Loucy (cell line): ENCODE measurements around the gene KRTAP10-1.

Experiments
- H2AFZ ChIP-seq: fragments of 200-600 bp; sonication (generic); 2 replicates; pipeline ENCODE4 v1.6.0; 2016; ENCODE audit warnings: antibody characterized with exemption, mild to moderate bottlenecking, low read length, moderate library complexity
- H3F3A ChIP-seq: fragments of 200-600 bp; 2 replicates; pipeline ENCODE4 v1.6.0; 2016; ENCODE audit warnings: antibody characterized with exemption, low read depth, mild to moderate bottlenecking
- H3K27me3 ChIP-seq: fragments of 200-600 bp; sonication (generic); 2 replicates; pipeline ENCODE4 v1.6.1; 2014; ENCODE audit warnings: low read length, mild to moderate bottlenecking; ENCODE audit not compliant: insufficient read depth, poor library complexity, severe bottlenecking
- H3K36me3 ChIP-seq: fragments of 200-600 bp; sonication (generic); 2 replicates; pipeline ENCODE4 v1.6.1; 2016; ENCODE audit warnings: low read length; ENCODE audit not compliant: insufficient read depth
- H3K4me1 ChIP-seq: fragments of 200-600 bp; sonication (generic); 2 replicates; pipeline ENCODE4 v1.5.1; 2014; ENCODE audit warnings: low read length, mild to moderate bottlenecking; ENCODE audit not compliant: insufficient read depth, poor library complexity, severe bottlenecking
- H3K4me2 ChIP-seq: fragments of 200-600 bp; sonication (generic); 2 replicates; pipeline ENCODE4 v1.6.0; 2014; ENCODE audit warnings: antibody characterized with exemption, low read length, low read depth, mild to moderate bottlenecking; ENCODE audit not compliant: poor library complexity, severe bottlenecking
- H3K4me3 ChIP-seq: fragments of 200-600 bp; sonication (generic); 2 replicates; pipeline ENCODE4 v1.5.1; 2014; ENCODE audit warnings: low read length, mild to moderate bottlenecking, mixed read lengths; ENCODE audit not compliant: poor library complexity, severe bottlenecking
- H3K79me2 ChIP-seq: fragments of 200-600 bp; sonication (generic); 2 replicates; pipeline ENCODE4 v1.6.1; 2014; ENCODE audit warnings: low read length; ENCODE audit not compliant: insufficient read depth
- H3K9ac ChIP-seq: fragments of 200-600 bp; sonication (generic); 2 replicates; pipeline ENCODE4 v1.6.0; 2014; ENCODE audit warnings: mild to moderate bottlenecking, low read depth, low read length, moderate library complexity; ENCODE audit not compliant: poor library complexity, severe bottlenecking
- H3K9me2 ChIP-seq: fragments of 200-600 bp; sonication (generic); replicated peaks from 2 replicates; pipeline ENCODE4 v1.6.1; 2016; ENCODE audit warnings: low read depth, low read length, mixed read lengths
- H3K9me3 ChIP-seq: fragments of 200-600 bp; sonication (generic); 2 replicates; pipeline ENCODE4 v1.6.1; 2014; ENCODE audit warnings: mild to moderate bottlenecking, antibody characterized with exemption, low read length, low read depth; ENCODE audit not compliant: insufficient read depth
- H4K20me1 ChIP-seq: fragments of 200-600 bp; sonication (generic); 2 replicates; pipeline ENCODE4 v1.6.0; 2014; ENCODE audit warnings: antibody characterized with exemption, low read length, mild to moderate bottlenecking; ENCODE audit not compliant: insufficient read depth, poor library complexity, severe bottlenecking
- CTCF ChIP-seq: fragments of 200-600 bp; sonication (generic); conservative IDR thresholded peaks from 2 replicates; pipeline ENCODE4 v1.5.1; 2014; ENCODE audit warnings: mild to moderate bottlenecking, antibody characterized with exemption, low read length
- EZH2phosphoT487 ChIP-seq: fragments of 200-600 bp; IDR thresholded peaks from 2 replicates; pipeline ENCODE4 v1.6.1; 2018; ENCODE audit warnings: antibody characterized with exemption, mild to moderate bottlenecking, moderate library complexity, borderline replicate concordance

KRTAP10-1 gene

GRCh38 chr21:44537930-44538911 is 1.8 kb downstream of the KRTAP10-1 start:
- H3K9ac ChIP-seq: no peak overlapping the region
- no peaks in the 10 kb centered on the region for H3F3A ChIP-seq
- H3K4me1 ChIP-seq: no peaks in the 10 kb centered on the region
- H3K36me3 ChIP-seq: no peaks in the 10 kb centered on the region
- H2AFZ ChIP-seq: no peak overlapping the region
- H3K79me2 ChIP-seq: no peaks in the 10 kb centered on the region
- H4K20me1 ChIP-seq: no peaks in the 10 kb centered on the region
- no peaks in the 10 kb centered on the region for H3K9me3 ChIP-seq
- H3K4me2 ChIP-seq: no peak overlapping the region
- H3K9me2 ChIP-seq: no peaks in the 10 kb centered on the region
- H3K4me3 ChIP-seq: no peak overlapping the region
- TF ChIP-seq CTCF (no peak), EZH2phosphoT487 (no peak)
- H3K27me3 ChIP-seq: no peaks in the 10 kb centered on the region

DNA sequence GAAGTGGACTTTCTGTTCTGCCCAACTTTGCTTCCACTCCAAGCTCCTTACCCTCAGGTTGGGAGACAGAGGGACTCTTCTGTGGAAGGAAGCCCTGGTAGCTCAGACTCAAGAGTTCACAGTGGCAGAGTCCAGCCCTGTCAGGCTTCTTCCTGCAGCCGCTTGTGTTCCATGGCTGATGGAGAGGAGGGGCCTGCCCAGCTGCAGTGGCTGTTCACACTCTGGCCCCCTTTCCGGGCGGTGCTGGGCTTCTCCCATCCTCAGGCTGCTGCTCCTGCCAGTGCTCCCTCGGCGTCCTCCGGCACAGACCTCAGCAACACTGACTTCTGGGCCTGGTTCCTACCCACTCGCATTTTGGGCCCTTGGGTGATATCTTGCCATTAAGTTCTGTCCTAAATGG is 4.0 kb downstream of the KRTAP10-1 start:
- no peaks in the 10 kb centered on the region for H3K9me2 ChIP-seq
- H3K9me3 ChIP-seq: no peaks in the 10 kb centered on the region
- no peak overlapping the region for H2AFZ ChIP-seq
- H3F3A ChIP-seq: no peaks in the 10 kb centered on the region
- no peaks in the 10 kb centered on the region for H3K4me1 ChIP-seq
- no peak overlapping the region for H3K4me2 ChIP-seq
- H3K9ac ChIP-seq: no peak overlapping the region
- no peaks in the 10 kb centered on the region for H3K27me3 ChIP-seq
- no peaks in the 10 kb centered on the region for H3K36me3 ChIP-seq
- no peaks in the 10 kb centered on the region for H3K79me2 ChIP-seq
- TF ChIP-seq EZH2phosphoT487: no peak
- TF ChIP-seq CTCF: no peak
- no peak overlapping the region for H3K4me3 ChIP-seq
- no peaks in the 10 kb centered on the region for H4K20me1 ChIP-seq

GRCh38 chr21:44534688-44535087 is 5.3 kb downstream of the KRTAP10-1 start:
- H3K79me2 ChIP-seq: no peaks in the 10 kb centered on the region
- H3K27me3 ChIP-seq: no peaks in the 10 kb centered on the region
- no peaks in the 10 kb centered on the region for H3K9me2 ChIP-seq
- no peaks in the 10 kb centered on the region for H3F3A ChIP-seq
- H2AFZ ChIP-seq: no peak overlapping the region
- no peaks in the 10 kb centered on the region for H3K36me3 ChIP-seq
- H4K20me1 ChIP-seq: no peaks in the 10 kb centered on the region
- no peak for TF ChIP-seq EZH2phosphoT487
- no peak for TF ChIP-seq CTCF
- H3K4me2 ChIP-seq: no peak overlapping the region
- no peak overlapping the region for H3K4me3 ChIP-seq
- no peaks in the 10 kb centered on the region for H3K4me1 ChIP-seq
- H3K9ac ChIP-seq: no peak overlapping the region
- H3K9me3 ChIP-seq: no peaks in the 10 kb centered on the region
